Upper lobe of left lung (tissue), 6 donors: ENCODE data around the gene ARL3. TPM values are rescaled to one million over a fixed set of nuclear protein-coding genes. Genes with fewer than 3 reads are reported as not detected.

Source experiments
- ATAC-seq, 2 donors: fragments of 200-7000 bp; cut with Tn5 transposase; one replicate each; pipeline ENCODE4 v1.9.1; 2022; ENCODE audit warnings: mild to moderate bottlenecking in 2 of 2, moderate library complexity in 2 of 2; ENCODE audit not compliant: low FRiP score in 2 of 2
- DNase-seq, 2 donors: peaks; one replicate each; pipeline ENCODE4 v3.0.0-alpha.2; 2019 to 2020
- H3K27ac ChIP-seq, 4 donors: fragments of 200-600 bp; sonication (generic); one replicate each; pipeline ENCODE4 v1.5.1; 2016 to 2019
- H3K27me3 ChIP-seq, 4 donors: fragments of 200-600 bp; sonication (generic); one replicate each; pipeline ENCODE4 v1.5.1; 2017 to 2019
- H3K36me3 ChIP-seq, 4 donors: fragments of 200-600 bp; sonication (generic); one replicate each; pipeline ENCODE4 v1.5.1; 2016 to 2019
- H3K4me1 ChIP-seq, 4 donors: fragments of 200-600 bp; sonication (generic); one replicate each; pipeline ENCODE4 v1.5.1; 2018 to 2019
- H3K4me3 ChIP-seq, 4 donors: fragments of 200-600 bp; sonication (generic); one replicate each; pipeline ENCODE4 v1.5.1; 2017 to 2019; ENCODE audit warnings: mild to moderate bottlenecking in 2 of 4, moderate library complexity in 1 of 4
- H3K9me3 ChIP-seq, 4 donors: fragments of 200-600 bp; sonication (generic); one replicate each; pipeline ENCODE4 v1.5.1; 2018 to 2019
- CTCF ChIP-seq, 6 experiments: fragments of 450-650 bp in 4 of 6; fragments of 200-600 bp in 2 of 6; sonication (generic) in 2 of 6; IDR thresholded peaks; one replicate each; pipeline ENCODE4 v1.5.1; 2016 to 2019; ENCODE audit warnings: antibody characterized with exemption in 6 of 6
- EP300 ChIP-seq, 4 donors: sonication (generic); formaldehyde crosslinking; IDR thresholded peaks; one replicate each; pipeline ENCODE4 v1.5.1; 2017; ENCODE audit warnings: antibody characterized with exemption in 4 of 4, control low read depth in 2 of 4
- POLR2A ChIP-seq, 4 donors: fragments of 450-650 bp; IDR thresholded peaks; one replicate each; pipeline ENCODE4 v1.5.1; 2016 to 2017; ENCODE audit warnings: antibody characterized with exemption in 4 of 4, mild to moderate bottlenecking in 2 of 4
- POLR2AphosphoS5 ChIP-seq, 2 donors: sonication (generic); formaldehyde crosslinking; IDR thresholded peaks; one replicate each; pipeline ENCODE4 v1.5.1; 2017; ENCODE audit warnings: antibody characterized with exemption in 2 of 2
- WGBS, 2 donors: methylation state at CpG; one replicate each; pipeline ENCODE4 v1.1.5; 2017 to 2018; 5-methylcytosine and 5-hydroxymethylcytosine counted together
- total RNA-seq, 6 donors: library from RNA; depleted of rRNA in 4 of 6; stranded (reverse); fragments of >200 nt in 4 of 6; gene quantifications; one replicate each; pipeline versions ENCODE4 v1.1.0 to v1.2.1, GENCODE V29; 2016 to 2021
- donor health status: DM: no; HTN: no; CAD: no; lungs with moderate emphysema.
- donor health status: DM: no; HTN: yes; CAD: no; lungs with severe emphysema.

Gene ARL3
- total RNA-seq, 6 donors from 2014 or later: 4.6 to 7.9 (median 6.4) TPM

- Histone ChIP-seq H3K4me3 (peak overlapping the region in 3 of 4 donors; percentile 12 to 97 (median 72)), H3K9me3 (no peaks in the 10 kb centered on the region), H3K27ac (peak overlapping the region; percentile 97 to 100 (median 99)), H3K36me3 (peaks cover 0 to 22% (median 12%) of the 10 kb centered on the region in 4 donors), H3K27me3 (no peaks in the 10 kb centered on the region), H3K4me1 (peaks cover 64 to 70% (median 69%) of the 10 kb centered on the region in 4 donors)
- WGBS, 2 donors: 36% methylated on average over 9 of the region's 12 CpGs; no CpG with 5 or more reads in 1 of the 2 donors
- ATAC-seq: no peak
- no peak for TF ChIP-seq CTCF (IDR thresholded peaks at IDR 0.05)
- TF ChIP-seq POLR2AphosphoS5 (IDR thresholded peaks at IDR 0.05): no peak
- TF ChIP-seq EP300 (IDR thresholded peaks at IDR 0.05): no peak
- TF ChIP-seq POLR2A (IDR thresholded peaks at IDR 0.05): no peak
- no peak for DNase-seq
These were observed 65.8 kb downstream of the ARL3 start for GRCh38 chr10:102648269-102648888.

- DNase-seq (no peak), ATAC-seq (no peak)
- H3K27ac ChIP-seq: peak overlapping the region; percentile 97 to 100 (median 99)
- peaks cover 0 to 15% (median 7%) of the 10 kb centered on the region in 4 donors for H3K36me3 ChIP-seq
- peaks cover 56 to 63% (median 62%) of the 10 kb centered on the region in 4 donors for H3K4me1 ChIP-seq
- peak overlapping the region; percentile 31 to 97 (median 72) for H3K4me3 ChIP-seq
- 47 to 55% methylated on average over 5 to 7 of the region's 7 CpGs for WGBS, 2 donors
- no peaks in the 10 kb centered on the region for H3K9me3 ChIP-seq
- TF ChIP-seq CTCF (IDR thresholded peaks at IDR 0.05) (no peak), POLR2A (IDR thresholded peaks at IDR 0.05) (no peak), EP300 (IDR thresholded peaks at IDR 0.05) (no peak), POLR2AphosphoS5 (IDR thresholded peaks at IDR 0.05) (no peak)
- no peaks in the 10 kb centered on the region for H3K27me3 ChIP-seq
These were observed 66.5 kb downstream of the ARL3 start for GRCh38 chr10:102647443-102648268.

GRCh38 chr10:102646610-102647442 is 67.4 kb downstream of the ARL3 start:
- Histone ChIP-seq H3K4me3 (peak overlapping the region; percentile 31 to 97 (median 72)), H3K27me3 (no peaks in the 10 kb centered on the region), H3K36me3 (peaks cover 0 to 14% (median 5%) of the 10 kb centered on the region in 4 donors), H3K27ac (peak overlapping the region; percentile 97 to 100 (median 99)), H3K9me3 (no peaks in the 10 kb centered on the region), H3K4me1 (peaks cover 48 to 54% (median 54%) of the 10 kb centered on the region in 4 donors)
- ATAC-seq: no peak
- DNase-seq: peak in 1 of 2 donors; percentile 88
- 0 to 16% methylated on average over 6 to 17 of the region's 18 CpGs for WGBS, 2 donors
- TF ChIP-seq POLR2AphosphoS5 (IDR thresholded peaks at IDR 0.05) (peak in 1 of 2 donors; percentile 42), CTCF (IDR thresholded peaks at IDR 0.05) (no peak), EP300 (IDR thresholded peaks at IDR 0.05) (no peak), POLR2A (IDR thresholded peaks at IDR 0.05) (no peak)

GRCh38 chr10:102645741-102646609 is 68.2 kb downstream of the ARL3 start:
- no peaks in the 10 kb centered on the region for H3K27me3 ChIP-seq
- no peaks in the 10 kb centered on the region for H3K9me3 ChIP-seq
- DNase-seq (peak; percentile 88 to 96), ATAC-seq (peak; percentile 73 to 90)
- WGBS, 2 donors: 0 to 1% methylated on average over 19 to 29 of the region's 29 CpGs
- peak overlapping the region; percentile 71 to 97 (median 84) for H3K4me3 ChIP-seq
- TF ChIP-seq POLR2A (IDR thresholded peaks at IDR 0.05): peak in 3 of 4 donors; percentile 46 to 88 (median 48)
- peak in 2 of 4 donors; percentile 25 to 45 for TF ChIP-seq EP300 (IDR thresholded peaks at IDR 0.05)
- TF ChIP-seq CTCF (IDR thresholded peaks at IDR 0.05): peak in 5 of 6 experiments; percentile 6 to 53 (median 22)
- TF ChIP-seq POLR2AphosphoS5 (IDR thresholded peaks at IDR 0.05): peak; percentile 81 to 91
- peak overlapping the region; percentile 97 to 100 (median 99) for H3K27ac ChIP-seq
- peaks cover 45 to 51% (median 46%) of the 10 kb centered on the region in 4 donors for H3K4me1 ChIP-seq
- peaks cover 0 to 7% (median 1%) of the 10 kb centered on the region in 4 donors for H3K36me3 ChIP-seq
